ENCODE results near the gene C19orf33.
A peak's percentile ranks its signal among the peaks of the same experiment; 100 is the strongest.
"Not testable (repeated sequence)": the region's sequence is repeated elsewhere in the genome, so short reads cannot be mapped to it uniquely, and the experiment has no call there.

The C19orf33 gene

GRCh38 chr19:38303517-38304351 is at the start of gene C19orf33:
Gene C19orf33, plus strand, starts transcription at chr19:38304251. Its CDS starts 11 bp downstream, at chr19:38304262.
- DNase-seq = no peak

- DNase-seq = peak; percentile 28
Observed at GRCh38 chr19:38255383-38256014, 48.6 kb upstream of the C19orf33 start.

- DNase-seq = not testable (repeated sequence)
Observed at GRCh38 chr19:38261942-38262341, 42.1 kb upstream of the C19orf33 start.

GRCh38 chr19:38262585-38263268 is 41.3 kb upstream of the C19orf33 start:
- no peak for DNase-seq

GRCh38 chr19:38263689-38264485 is 40.2 kb upstream of the C19orf33 start:
- peak; percentile 98 for DNase-seq

- peak; percentile 97 for DNase-seq
Observed at GRCh38 chr19:38264486-38265212, 39.4 kb upstream of the C19orf33 start, which contains the start of gene SPINT2. Gene SPINT2, plus strand, starts transcription at chr19:38264573. Its CDS starts 320 bp downstream, at chr19:38264893.

- DNase-seq = peak; percentile 35
Observed at GRCh38 chr19:38265213-38265861, 38.7 kb upstream of the C19orf33 start.

GRCh38 chr19:38265921-38266429 is 38.1 kb upstream of the C19orf33 start:
- DNase-seq = no peak

- no peak for DNase-seq
Observed at GRCh38 chr19:38266981-38267597, 37.0 kb upstream of the C19orf33 start.

GRCh38 chr19:38267761-38268483 is 36.1 kb upstream of the C19orf33 start:
- no peak for DNase-seq

GRCh38 chr19:38268539-38268938 is 35.5 kb upstream of the C19orf33 start:
- DNase-seq = no peak

- peak; percentile 93 for DNase-seq
Observed at GRCh38 chr19:38270587-38271167, 33.4 kb upstream of the C19orf33 start.

- DNase-seq = no peak
Observed at GRCh38 chr19:38273499-38273898, 30.6 kb upstream of the C19orf33 start.

- DNase-seq = no peak
Observed at GRCh38 chr19:38274739-38275138, 29.3 kb upstream of the C19orf33 start.

GRCh38 chr19:38276942-38277517 is 27.0 kb upstream of the C19orf33 start:
- DNase-seq = no peak

- DNase-seq = no peak
Observed at GRCh38 chr19:38277549-38277948, 26.5 kb upstream of the C19orf33 start.

GRCh38 chr19:38277969-38278680 is 25.9 kb upstream of the C19orf33 start:
- DNase-seq = no peak

GRCh38 chr19:38278751-38279150 is 25.3 kb upstream of the C19orf33 start:
- no peak for DNase-seq
